Measurements from ENCODE around the gene VSIR. TPM values are rescaled to one million over a fixed set of nuclear protein-coding genes. Genes with fewer than 3 reads are reported as not detected.

The VSIR gene
- total and polyA plus RNA-seq, 3 donors from 2014 or later, result 26.1 to 54.6 (median 54.4) TPM

DNA sequence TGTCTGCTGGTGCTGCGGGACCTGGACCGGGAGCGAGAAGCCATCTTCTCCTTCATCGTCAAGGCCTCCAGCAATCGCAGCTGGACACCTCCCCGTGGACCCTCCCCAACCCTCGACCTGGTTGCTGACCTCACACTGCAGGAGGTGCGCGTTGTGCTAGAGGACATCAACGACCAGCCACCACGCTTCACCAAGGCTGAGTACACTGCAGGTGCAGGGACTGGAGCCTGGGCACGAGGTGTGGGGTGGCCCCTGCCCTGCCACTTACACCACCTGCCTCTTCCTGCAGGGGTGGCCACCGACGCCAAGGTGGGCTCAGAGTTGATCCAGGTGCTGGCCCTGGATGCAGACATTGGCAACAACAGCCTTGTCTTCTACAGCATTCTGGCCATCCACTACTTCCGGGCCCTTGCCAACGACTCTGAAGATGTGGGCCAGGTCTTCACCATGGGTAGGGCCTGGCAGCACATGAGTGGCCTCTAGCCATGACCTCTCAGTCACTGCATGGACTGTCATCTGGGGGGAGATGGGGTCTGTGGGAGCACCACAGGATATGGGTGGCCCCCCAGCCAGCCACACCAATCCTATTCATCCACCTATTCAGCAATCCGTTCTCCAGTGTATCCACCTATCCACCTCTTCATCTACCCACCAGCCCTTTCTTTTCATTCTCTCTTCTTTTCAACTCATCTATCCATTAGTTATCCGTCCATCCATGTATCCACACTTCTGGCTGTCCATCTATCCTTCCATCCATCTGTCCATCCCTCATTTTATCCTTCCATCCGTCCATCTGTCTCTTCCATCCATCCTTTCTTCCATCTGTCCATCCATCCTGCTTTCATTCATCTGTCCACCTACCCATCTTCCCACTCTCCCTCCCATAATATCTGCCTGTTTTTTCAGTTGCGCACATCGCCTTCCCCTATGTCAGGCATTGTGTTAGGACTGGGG, 34.5 kb upstream of the VSIR start:
- TF ChIP-seq, protein P1, sequence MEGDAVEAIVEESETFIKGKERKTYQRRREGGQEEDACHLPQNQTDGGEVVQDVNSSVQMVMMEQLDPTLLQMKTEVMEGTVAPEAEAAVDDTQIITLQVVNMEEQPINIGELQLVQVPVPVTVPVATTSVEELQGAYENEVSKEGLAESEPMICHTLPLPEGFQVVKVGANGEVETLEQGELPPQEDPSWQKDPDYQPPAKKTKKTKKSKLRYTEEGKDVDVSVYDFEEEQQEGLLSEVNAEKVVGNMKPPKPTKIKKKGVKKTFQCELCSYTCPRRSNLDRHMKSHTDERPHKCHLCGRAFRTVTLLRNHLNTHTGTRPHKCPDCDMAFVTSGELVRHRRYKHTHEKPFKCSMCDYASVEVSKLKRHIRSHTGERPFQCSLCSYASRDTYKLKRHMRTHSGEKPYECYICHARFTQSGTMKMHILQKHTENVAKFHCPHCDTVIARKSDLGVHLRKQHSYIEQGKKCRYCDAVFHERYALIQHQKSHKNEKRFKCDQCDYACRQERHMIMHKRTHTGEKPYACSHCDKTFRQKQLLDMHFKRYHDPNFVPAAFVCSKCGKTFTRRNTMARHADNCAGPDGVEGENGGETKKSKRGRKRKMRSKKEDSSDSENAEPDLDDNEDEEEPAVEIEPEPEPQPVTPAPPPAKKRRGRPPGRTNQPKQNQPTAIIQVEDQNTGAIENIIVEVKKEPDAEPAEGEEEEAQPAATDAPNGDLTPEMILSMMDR (IDR thresholded peaks at IDR 0.05), result no peak
- TF ChIP-seq POLR2A (IDR thresholded peaks at IDR 0.05), result no peak
- no peaks in the 10 kb centered on the region for H3K27me3 ChIP-seq
- no peak overlapping the region for H3K4me3 ChIP-seq
- WGBS, 2 donors, result 90 to 93% methylated on average over 7 to 21 of the region's 21 CpGs
- no peaks in the 10 kb centered on the region for H3K9me3 ChIP-seq
- intact Hi-C loops (cut with DNase I; ENCODE audit: low total_unique reads), result no loop called here
- no peak overlapping the region for H3K27ac ChIP-seq
- H3K4me1 ChIP-seq, result no peaks in the 10 kb centered on the region
- no peak for DNase-seq
- H3K36me3 ChIP-seq (ENCODE audit: low read depth, missing control alignments), result no peaks in the 10 kb centered on the region

DNA sequence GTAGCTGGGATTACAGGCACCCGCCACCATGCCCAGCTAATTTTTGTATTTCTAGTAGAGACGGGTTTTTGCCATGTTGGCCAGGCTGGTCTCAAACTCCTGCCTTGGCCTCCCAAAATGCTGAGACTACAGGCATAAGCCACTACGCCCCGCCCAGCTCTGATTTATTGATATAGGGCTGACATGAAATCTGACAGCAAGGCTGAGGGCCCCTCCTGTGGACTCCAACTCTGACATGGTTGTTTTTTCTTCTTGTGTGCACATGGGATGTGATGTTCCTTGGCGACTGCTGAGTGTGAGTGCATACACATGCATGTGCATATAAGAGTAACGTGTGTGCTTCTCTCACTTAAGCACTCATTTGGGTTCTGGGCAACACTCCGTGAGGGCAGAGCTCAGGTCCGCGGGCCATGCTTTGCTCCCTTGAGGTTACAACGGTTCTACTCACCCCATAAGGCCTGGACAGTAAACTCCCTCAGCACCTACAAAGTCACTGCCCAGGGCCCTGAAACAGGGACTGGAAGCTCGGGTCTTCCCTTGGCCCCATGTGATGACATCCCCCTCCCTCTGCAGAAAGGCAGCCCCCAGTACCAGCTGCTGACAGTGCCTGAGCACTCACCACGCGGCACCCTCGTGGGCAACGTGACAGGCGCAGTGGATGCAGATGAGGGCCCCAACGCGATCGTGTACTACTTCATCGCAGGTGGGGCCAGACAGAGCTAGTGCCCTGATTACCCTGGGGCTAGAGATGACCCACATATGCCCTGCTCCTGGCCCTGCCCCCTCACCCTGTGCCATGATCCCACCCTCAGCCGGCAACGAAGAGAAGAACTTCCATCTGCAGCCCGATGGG, 33.6 kb upstream of the VSIR start:
- Histone ChIP-seq H3K27me3 (no peaks in the 10 kb centered on the region), H3K27ac (no peak overlapping the region), H3K9me3 (no peaks in the 10 kb centered on the region), H3K36me3 (ENCODE audit: low read depth, missing control alignments) (no peaks in the 10 kb centered on the region), H3K4me3 (no peak overlapping the region), H3K4me1 (no peaks in the 10 kb centered on the region)
- TF ChIP-seq, protein P1 (IDR thresholded peaks at IDR 0.05), result no peak
- TF ChIP-seq POLR2A (IDR thresholded peaks at IDR 0.05), result no peak
- intact Hi-C loops (cut with DNase I; ENCODE audit: low total_unique reads), result no loop called here
- DNase-seq, result no peak
- 85 to 93% methylated on average over 14 to 23 of the region's 23 CpGs for WGBS, 2 donors

DNA sequence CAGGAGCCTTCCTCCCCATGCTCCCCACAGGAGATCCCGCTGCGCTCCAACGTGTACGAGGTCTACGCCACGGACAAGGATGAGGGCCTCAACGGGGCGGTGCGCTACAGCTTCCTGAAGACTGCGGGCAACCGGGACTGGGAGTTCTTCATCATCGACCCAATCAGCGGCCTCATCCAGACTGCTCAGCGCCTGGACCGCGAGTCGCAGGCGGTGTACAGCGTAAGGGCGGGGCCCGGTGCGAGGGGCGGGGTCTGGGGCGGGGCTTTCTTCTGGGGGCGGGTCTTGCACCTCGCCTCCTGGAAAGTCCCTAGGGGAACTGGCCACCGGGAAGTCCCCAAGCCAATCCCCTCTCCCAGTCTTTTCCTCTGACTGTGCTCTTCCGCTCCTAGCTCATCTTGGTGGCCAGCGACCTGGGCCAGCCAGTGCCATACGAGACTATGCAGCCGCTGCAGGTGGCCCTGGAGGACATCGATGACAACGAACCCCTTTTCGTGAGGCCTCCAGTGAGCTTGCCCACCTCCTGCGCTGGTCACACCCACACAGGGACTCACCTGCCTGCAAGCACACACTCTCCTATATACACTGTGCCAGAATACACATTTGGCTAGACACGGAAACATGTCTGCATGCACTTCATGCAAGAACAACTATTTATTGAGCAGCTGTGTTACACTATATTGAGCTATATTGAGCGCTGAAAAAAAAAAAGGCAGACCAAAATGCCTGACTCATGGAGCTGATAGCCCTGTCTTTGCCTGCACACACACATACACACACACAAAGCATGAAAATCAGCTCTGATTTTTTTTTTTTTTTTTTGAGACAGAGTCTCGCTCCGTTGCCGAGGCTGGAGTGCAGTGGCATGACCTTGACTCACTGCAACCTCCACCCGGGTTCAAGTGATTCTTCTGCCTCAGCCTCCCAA, 32.7 kb upstream of the VSIR start:
- TF ChIP-seq, protein P1 (IDR thresholded peaks at IDR 0.05), result no peak
- TF ChIP-seq POLR2A (IDR thresholded peaks at IDR 0.05), result no peak
- intact Hi-C loops (cut with DNase I; ENCODE audit: low total_unique reads), result no loop called here
- Histone ChIP-seq H3K4me3 (peak overlapping the region in 1 of 2 donors; percentile 18), H3K27me3 (no peaks in the 10 kb centered on the region), H3K36me3 (ENCODE audit: low read depth, missing control alignments) (no peaks in the 10 kb centered on the region), H3K4me1 (no peaks in the 10 kb centered on the region), H3K9me3 (no peaks in the 10 kb centered on the region), H3K27ac (no peak overlapping the region)
- 36 to 54% methylated on average over 12 to 37 of the region's 41 CpGs for WGBS, 2 donors
- peak; percentile 46 for DNase-seq

DNA sequence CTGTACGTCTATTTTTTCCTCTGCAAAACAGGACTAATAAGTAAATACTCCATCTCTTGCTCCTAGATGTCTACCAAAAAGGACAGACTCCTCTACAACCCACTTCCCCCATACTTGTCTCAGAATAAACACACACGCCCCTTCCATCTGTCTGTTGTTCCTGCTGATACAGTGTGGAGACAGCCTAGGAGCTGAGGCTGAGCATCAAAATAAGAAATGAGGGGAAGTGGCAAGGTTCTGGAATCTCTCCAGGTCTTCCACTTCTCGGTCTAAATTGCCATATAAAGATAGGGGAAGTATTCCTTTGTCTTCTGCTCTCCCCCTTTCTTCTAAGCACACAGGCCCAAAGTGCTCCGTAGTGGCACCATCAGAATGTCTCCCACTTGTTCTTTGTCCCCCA, 30.8 kb upstream of the VSIR start:
- Histone ChIP-seq H3K27me3 (no peaks in the 10 kb centered on the region), H3K36me3 (ENCODE audit: low read depth, missing control alignments) (no peaks in the 10 kb centered on the region), H3K4me1 (no peaks in the 10 kb centered on the region), H3K4me3 (no peak overlapping the region), H3K9me3 (no peaks in the 10 kb centered on the region), H3K27ac (no peak overlapping the region)
- 47 to 51% methylated on average over 4 of the region's 4 CpGs for WGBS, 2 donors
- TF ChIP-seq, protein P1 (IDR thresholded peaks at IDR 0.05), result no peak
- no peak for TF ChIP-seq POLR2A (IDR thresholded peaks at IDR 0.05)
- DNase-seq, result no peak
- intact Hi-C loops (cut with DNase I; ENCODE audit: low total_unique reads), result no loop called here

Data from testis (tissue), 3 donors.